Activated CD8-positive, alpha-beta memory T cell treated with anti-CD3 and anti-CD28 coated beads for 4 hours (primary cell): ENCODE data around the gene SLC9A3.

Experiments
- DNase-seq, 2 donors: peaks; one replicate each; pipeline ENCODE4 v3.0.0-alpha.2; 2020; ENCODE audit warnings: low read depth in 2 of 2

SLC9A3 gene

GRCh38 chr5:539469-540070, 15.3 kb upstream of the SLC9A3 start:
- no peak for DNase-seq

GRCh38 chr5:538801-539468, 14.7 kb upstream of the SLC9A3 start:
- no peak for DNase-seq

GRCh38 chr5:538271-538771, 14.1 kb upstream of the SLC9A3 start:
- no peak for DNase-seq

- DNase-seq, result no peak
Observed at GRCh38 chr5:537621-538071, 13.4 kb upstream of the SLC9A3 start.

GRCh38 chr5:537098-537497, 12.8 kb upstream of the SLC9A3 start:
- DNase-seq, result no peak

DNA sequence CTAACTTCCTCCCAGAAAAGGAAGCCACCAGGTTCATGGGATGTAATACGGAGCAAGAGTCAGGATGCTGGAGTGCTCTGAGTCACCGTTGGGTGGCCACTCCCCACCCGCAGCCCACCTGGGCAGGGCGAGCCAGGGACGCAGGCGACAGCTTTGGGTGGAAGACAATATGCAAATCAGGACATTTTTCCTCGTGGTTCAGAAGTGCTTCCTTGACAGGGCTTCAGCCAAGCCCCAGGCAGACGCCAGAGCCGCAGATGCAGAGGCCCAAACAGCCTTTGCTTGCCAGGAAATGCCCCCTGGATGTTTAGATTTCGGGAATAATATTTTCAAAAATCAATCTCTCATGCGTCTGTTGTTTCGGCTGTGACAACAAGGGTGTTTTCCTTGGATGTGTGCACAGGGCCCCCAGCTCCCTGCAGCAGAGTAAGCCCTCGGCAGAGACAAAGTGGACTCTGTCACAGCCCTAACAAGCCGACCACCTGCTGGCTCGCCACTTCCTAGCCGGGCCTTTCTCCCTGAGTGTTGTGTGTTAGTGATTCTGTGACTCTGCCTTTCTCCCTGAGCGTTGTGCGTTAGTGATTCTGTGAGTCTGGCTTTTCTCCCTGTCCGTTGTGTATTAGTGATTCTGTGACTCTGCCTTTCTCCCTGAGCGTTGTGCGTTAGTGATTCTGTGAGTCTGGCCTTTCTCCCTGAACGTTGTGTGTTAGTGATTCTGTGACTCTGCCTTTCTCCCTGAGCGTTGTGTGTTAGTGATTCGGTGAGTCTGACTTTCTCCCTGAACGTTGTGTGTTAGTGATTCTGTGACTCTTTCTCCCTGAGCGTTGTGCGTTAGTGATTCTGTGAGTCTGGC, 11.8 kb upstream of the SLC9A3 start:
- DNase-seq, result no peak

- no peak for DNase-seq
Observed at GRCh38 chr5:534743-535671, 10.8 kb upstream of the SLC9A3 start.

DNA sequence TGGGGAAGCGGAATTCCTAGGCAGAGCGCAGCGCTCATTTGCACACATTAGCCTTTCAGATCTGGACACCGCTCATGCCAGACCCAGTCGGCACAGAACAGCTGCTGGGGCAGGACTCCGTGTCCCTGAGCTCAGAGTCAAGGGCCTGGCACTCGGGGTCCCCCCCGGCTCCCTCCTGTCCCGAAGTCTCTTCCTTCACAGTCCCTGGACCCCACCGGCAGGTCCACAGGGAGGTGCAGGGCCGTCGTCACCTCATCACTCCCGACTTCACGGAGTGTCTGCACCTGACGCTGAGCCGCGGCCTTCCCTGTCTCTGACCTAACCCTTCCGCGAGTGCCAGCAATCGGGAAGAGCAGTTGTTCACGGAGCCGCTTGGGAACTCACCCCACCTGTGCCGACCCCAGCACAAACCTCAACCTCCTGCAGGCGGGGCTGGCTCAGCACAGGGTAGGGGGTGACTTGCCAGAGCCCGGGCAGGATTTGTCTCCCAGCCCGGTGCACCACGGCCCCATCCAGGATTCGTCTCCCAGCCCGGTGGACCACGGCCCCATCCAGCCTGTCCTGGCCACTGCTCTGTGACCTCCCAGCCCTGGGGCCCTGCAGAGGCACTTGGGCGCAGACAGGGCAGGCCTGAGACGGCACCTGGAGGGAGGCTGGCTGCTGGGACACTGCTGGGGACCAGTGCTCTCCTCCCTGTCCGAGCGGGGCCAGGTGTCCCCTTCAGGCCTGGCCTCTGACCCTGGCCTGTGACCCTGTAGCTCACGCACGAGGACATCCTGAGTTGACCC, 9.9 kb upstream of the SLC9A3 start:
- no peak for DNase-seq

DNA sequence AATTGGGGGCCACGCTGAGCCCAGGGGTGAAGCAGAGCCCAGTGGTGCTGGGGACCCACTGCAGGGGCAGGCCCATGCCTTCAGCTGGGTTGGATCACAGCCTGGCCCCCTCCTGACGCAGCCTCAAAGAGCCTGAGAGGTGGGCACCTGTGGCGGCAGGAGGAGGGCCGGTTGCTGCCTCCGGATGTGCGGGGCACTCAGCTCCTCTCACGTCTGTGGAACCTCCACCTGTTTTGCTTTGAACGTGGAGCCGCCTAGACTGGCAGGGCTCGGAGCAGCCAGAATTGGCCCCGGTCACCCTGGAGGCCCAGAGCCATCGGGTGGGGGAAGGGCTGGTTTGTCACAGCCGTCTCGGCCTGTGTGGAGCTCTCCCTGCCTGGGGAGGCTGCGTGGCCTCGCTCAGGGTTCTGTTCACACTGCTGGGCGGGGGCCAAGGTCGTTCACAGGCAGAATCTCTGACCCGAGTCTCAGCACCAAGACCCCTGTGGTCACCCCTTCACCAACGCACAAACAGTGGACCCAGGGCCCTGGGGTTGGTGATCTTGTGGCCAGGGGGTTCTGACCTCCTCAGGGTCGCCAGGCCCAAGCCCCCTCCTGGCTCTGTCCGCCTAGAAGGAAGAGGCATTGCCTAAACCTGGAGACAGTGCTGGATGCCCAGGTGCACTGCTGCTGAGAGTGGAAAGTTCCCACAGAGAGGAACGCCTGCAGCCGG, 9.2 kb upstream of the SLC9A3 start:
- no peak for DNase-seq

- no peak for DNase-seq
Observed at GRCh38 chr5:532521-533242, 8.4 kb upstream of the SLC9A3 start.

DNA sequence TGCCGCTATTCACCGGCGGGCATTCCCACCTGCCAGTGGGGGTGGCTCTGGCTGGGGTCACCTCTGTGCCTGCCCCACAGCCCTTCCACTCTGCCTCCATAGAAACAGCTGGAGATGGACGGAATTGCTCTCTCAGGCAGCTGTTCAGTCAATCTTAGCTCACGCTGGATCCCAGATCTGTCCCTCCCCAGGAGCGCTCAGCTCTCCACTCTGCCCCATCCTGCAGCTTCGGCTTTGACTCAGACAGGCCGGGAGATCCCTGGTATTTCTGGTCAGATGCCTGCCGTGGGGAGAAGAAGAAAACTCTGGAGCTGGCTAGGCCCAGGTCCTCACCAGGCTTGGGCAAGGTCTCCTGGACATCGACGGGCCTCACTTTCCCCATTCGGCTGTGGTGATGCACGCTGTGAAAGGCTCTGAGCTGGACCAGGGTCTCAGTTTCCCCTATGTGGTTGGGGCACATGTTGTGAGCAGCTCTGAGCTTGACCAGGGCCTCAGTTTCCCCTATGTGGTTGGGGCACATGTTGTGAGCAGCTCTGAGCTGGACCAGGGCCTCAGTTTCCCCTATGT, 7.6 kb upstream of the SLC9A3 start:
- no peak for DNase-seq

GRCh38 chr5:531101-531748, 7.0 kb upstream of the SLC9A3 start:
- no peak for DNase-seq

DNA sequence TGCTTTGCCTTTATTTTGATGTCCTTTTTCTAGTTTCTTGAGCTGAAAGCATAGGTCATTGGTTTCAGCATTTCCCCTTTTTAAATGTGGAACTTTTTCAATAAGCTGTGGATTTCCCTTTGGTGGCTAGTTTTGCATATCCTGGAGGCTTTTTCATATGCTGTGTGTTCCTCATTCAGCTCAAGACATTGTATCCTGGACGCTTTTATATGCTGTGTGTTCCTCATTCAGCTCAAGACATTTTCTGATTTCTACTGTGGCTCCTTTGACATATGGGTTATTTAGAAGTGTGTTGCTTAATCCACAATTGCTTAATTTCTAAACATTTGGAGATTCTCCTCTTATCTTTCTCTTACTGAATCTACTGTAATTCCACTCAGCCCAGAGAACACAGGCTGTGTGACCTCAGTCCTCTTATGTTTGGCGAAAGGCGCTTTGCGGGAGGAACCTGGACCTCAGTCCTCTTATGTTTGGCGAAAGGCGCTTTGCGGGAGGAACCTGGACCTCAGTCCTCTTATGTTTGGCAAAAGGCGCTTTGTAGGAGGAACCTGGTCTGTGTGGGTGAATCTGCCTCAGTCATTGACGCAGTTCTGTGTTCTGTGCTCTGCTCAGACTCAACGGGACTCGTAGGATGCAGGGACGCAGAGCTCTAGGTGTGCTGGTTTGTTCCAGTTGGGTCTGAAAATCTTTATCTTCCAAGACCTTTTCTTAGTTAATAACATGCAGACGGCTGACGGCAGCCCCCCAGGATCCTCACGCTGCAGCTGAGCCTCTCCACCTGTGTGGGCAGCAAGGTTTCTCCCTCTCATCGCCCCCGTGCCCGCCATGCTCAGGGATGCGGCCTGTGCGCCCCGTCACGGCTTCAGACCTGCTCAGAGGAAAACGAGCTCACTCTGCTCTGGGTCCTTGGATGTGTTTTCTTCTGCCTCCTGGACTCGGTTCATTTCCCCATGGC, 6.0 kb upstream of the SLC9A3 start:
- DNase-seq, result no peak

GRCh38 chr5:528629-529511, 4.6 kb upstream of the SLC9A3 start:
- no peak for DNase-seq

GRCh38 chr5:527646-528628, 3.7 kb upstream of the SLC9A3 start:
- no peak for DNase-seq
